HL-60/S4 treated with phorbol 12-myristate 13-acetate at 8.2 ng/mL for 4 days and 3 days (cell line): Measurements from ENCODE around the gene TARDBP.
"Not testable (repeated sequence)": the region's sequence is repeated elsewhere in the genome, so short reads cannot be mapped to it uniquely, and the experiment has no call there.

Experiments used
- in situ Hi-C: fragments of 300-500 bp; cut with MboI; formaldehyde crosslinking; loops from 2 replicates; pipeline ENCODE4 v1.15.0; 2022; ENCODE audit warnings: low sequenced_read_pairs

TARDBP gene

GRCh38 chr1:11058595-11059154 lies 46.2 kb downstream of the TARDBP start:
- in situ Hi-C loops, result no loop called here

- in situ Hi-C loops, result no loop called here
Observed at GRCh38 chr1:11059155-11059967, 46.9 kb downstream of the TARDBP start.

GRCh38 chr1:11059968-11060830 lies 47.7 kb downstream of the TARDBP start, which contains the start of gene SRM:
TSS of gene SRM (minus strand) at chr1:11060018. CDS start at chr1:11059943, 75 bp downstream.
- in situ Hi-C loops, result no loop called here

- in situ Hi-C loops, result no loop called here
Observed at GRCh38 chr1:11061652-11062365, 49.4 kb downstream of the TARDBP start.

GRCh38 chr1:11062965-11063401 lies 50.5 kb downstream of the TARDBP start:
- in situ Hi-C loops, result no loop called here

GRCh38 chr1:11063937-11064537 lies 51.6 kb downstream of the TARDBP start:
- in situ Hi-C loops, result not testable (repeated sequence)

- in situ Hi-C loops, result no loop called here
Observed at GRCh38 chr1:11064942-11065341, 52.5 kb downstream of the TARDBP start.

GRCh38 chr1:11065796-11066195 lies 53.3 kb downstream of the TARDBP start:
- in situ Hi-C loops, result no loop called here

- in situ Hi-C loops, result no loop called here
Observed at GRCh38 chr1:11067716-11068599, 55.5 kb downstream of the TARDBP start.

- in situ Hi-C loops, result no loop called here
Observed at GRCh38 chr1:11068600-11069473, 56.4 kb downstream of the TARDBP start.

- in situ Hi-C loops, result no loop called here
Observed at GRCh38 chr1:11070876-11071275, 58.4 kb downstream of the TARDBP start.

- in situ Hi-C loops, result no loop called here
Observed at GRCh38 chr1:11071463-11072215, 59.2 kb downstream of the TARDBP start.

GRCh38 chr1:11072216-11072917 lies 59.9 kb downstream of the TARDBP start:
- in situ Hi-C loops, result no loop called here

- in situ Hi-C loops, result not testable (repeated sequence)
Observed at GRCh38 chr1:11073398-11073797, 60.9 kb downstream of the TARDBP start.
